ENCODE measurements around the gene PHACTR3.
"Not testable (repeated sequence)": the region's sequence is repeated elsewhere in the genome, so short reads cannot be mapped to it uniquely, and the experiment has no call there.

PHACTR3 gene

DNA sequence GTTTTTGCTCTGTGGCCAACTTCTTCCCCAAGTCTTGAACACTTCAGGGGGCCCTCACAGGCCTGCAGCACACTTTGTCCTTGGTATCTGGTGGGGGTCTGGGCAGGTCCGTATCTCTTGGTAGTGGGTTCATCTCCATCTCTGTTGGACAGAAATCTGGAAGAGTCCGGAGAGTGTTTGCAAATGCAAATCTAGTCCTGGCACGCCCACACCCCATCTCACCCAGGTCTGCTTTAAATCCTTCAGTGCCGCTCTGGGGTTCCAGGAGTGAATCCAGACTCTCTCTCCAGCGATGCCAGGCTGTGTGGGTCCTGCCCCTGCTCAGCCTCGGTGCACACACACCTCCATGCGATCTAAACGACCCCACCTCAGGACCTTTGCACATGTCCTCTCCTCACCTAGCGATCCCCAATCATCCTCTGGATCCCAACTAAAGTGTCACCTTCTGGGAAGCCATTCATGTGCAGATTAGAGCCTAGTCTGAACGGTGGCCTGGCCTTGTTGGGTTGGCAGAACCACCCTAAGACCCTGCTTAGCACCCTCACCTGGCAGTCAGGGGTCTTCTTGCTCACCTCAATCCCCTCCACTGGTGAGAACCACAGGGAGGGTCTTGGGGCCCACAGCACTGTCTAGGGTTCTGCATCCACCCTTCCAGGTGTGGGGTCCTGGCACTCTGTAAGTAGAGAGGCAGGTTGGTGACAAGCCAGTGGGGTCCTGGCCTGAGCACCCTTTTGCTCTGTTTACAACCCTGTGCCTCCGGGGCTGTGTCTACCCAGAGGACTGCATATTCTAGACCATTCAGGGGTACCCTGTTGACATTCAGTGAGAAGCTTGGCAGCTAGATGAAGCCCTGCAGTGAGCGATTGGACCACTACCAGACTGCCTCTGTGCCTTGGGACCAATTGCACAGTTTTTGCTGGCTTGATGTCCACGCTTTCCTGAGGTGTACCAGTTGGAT is 228.3 kb downstream of the PHACTR3 start:
- DNase-seq = no peak

DNA sequence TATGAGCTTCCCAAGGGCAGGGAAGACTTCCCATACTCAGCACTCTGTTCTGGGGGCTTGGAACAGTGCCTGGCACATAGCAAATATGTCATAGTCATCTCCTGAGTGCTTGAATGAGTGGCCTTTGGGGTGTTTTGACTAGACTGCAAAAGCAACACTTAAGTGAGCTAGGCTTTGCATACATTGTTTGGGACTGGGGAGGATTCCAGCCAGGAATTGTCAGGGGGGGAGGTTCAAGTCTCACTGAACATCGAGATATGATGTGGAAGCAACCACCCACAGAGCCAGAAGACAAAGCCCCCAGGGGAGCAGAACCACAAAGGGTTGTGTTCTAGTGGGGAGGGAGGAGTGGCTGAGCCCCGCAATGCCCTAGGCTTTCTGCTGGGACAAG is 230.7 kb downstream of the PHACTR3 start:
- DNase-seq = peak; percentile 47

DNA sequence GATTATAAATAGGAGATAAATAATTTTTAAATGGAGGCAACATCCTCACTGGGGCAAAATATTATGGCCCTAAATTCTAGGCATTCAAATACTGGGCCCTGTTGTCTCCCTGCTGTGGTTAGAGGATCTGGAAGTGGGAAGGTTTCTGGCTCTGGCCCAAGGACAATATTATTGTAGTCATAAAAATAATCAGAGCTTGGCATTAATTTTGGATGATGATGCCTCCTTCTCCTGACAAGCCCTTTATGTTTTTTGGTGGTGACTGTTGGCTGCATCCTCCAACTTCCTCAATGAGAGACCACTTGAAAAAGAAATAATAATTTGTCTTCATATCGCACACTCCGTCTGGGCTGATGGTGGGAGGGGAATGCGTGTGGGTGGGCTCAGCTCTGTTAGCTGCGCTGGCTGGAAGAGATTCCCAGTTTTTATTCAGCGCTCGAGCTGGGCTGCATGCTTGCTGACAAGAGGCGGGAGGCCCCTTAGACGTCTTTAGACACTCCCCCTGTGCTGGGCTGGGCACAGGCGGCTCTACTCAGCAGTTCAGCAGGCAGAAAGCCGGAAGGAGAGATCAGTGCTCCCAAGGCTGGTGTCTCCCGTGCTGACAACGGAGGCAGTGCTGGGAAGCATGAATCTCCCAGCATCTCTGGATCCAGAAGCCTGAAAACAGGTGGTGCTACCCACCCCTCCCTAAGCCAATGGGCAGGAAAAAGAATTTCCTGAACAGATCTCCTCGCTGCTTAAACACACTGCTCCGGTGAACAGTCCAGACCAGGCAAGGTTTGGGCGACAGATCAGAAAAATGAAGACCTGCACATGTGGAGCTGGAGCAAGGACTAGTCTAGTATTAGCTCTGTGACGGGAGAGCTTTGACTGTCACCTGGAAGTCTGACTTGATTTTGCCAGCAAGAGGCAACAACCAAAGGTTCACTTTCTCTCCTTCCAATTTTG is 231.4 kb downstream of the PHACTR3 start:
- DNase-seq = peak; percentile 88

DNA sequence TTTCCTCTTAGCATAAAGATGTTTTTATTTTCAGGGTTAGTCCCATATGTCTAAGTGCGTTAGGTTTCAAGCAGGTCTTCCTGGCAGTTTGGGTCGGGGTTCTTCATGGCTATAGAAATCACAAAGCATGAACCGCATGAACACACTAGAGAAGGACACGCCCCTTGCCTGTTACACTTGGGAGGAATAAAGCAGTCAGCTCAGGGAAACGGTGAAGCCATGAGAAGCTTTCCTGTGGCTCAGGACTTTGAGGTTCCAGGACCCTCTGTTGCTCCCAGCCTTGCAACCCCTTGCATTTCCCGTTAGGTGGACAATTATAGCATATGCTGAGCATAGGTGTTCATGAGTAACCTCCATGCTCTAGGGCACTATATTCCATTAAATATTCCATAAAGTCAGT is 232.4 kb downstream of the PHACTR3 start:
- DNase-seq = no peak

DNA sequence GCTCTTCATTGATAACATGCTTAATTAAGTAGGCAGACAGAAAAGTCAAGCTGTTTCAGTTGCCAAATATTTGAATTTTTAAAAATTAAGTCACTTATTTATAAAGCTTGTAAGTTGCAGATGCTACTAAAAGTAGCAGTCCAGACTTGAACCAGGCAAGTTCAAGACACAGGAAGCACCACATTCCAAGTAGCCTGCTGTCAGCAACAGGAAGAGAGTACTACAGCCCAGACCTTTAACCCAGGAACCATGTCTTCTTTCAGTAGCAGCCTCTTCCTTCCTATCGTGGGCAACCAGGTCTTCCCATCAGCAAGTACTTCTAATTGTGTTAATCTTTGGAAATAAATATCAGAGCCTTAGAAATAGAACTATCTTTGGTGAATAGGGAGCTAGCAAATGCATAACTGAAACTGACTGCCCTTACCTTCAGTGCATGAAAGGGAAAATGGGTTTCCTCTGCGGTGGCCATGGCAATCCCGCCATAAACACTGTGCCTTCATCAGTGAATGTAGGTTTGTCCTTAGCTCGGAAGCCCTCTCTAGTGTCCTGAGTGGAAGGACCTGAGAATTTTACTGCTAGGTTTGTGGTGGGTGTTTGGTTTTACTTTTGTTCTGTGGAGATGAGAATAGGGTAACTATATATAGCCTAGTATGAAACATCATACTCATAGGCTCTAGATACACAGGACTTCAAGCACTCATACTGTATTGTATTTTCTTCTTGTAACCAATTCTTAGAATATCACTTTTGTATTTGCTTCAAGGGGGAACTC is 233.5 kb downstream of the PHACTR3 start:
- DNase-seq = no peak

DNA sequence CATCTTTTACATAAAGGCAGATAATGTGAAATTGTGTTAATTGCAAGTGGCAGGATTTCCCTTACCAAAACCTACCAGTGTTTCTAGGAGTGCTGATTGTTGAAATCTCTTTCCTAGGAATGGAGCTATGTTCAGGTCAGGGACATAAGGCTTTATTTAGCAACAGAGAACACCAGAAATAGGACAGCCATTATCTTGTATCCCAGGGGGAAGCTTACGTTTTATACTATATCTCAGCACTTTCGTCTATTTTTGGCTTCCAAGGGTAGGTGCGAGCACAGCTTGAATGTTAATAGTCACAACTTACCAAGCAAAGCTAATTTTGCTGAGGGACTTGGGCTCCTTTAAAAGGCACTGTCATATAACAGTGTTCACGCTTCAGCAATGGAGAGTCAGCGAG is 235.1 kb downstream of the PHACTR3 start:
- DNase-seq = no peak

DNA sequence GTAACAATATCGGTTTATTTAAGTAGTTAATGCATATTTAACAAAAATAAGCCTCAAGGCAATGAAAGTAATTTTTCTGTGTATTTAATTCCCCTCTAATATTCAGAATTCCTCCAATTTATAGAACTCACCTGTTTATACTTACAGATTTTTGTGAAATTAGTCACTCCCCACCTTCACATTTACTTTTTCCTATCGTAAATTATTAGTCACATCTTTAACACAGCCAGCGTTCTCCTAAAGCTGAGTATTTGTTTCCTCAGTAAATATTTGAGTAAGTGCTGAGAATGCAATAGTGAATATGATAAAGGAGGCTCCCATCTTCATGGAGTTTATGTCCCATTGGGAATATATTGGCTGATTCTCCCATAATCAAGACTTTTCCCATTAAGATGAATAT is 241.1 kb downstream of the PHACTR3 start:
- no peak for DNase-seq

DNA sequence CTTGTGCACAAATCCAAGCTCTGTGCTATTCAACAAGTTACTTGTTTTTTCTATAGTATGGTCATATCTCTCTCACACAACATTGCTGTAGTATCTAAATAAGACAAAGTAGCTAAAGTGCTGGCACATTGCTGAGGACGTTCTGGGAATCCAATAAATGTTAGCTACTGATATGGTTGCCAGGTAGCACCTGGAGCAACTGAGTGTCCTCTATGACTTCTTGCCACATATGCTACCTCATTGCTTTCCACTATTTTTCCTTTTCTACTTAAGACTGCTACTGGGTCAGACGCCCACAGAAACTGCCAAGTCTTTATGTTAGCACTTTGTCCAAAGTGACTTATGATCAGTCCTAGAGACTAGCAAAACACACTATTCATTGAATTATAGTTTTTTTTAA is 243.8 kb downstream of the PHACTR3 start:
- DNase-seq = no peak

DNA sequence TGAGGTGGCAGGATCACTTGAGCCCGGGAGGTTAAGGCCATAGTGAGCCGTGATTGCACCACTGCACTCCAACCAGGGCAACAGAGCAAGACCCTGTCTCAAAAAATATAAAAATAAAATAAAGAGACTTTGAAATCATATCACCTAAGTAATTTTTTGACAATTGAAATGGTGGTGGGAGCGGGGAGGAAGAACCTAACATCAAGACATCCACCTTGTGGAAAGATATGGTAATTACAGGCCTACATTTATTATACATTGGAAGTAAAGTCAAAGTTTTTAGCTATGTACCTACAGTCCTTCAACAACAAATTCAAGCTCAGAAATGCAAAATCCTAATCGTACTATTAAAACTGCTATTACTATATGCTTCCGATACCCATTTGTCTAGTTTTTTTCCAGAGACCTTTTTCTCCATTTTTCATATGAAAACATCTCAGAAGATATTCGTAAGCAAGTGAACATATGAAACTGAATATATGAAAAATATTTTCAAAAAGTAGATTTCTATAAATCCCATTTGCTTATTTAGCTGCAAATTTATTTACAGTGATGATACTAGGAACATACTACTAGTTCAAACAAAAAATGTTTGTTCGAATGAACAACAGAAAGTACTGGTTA is 245.8 kb downstream of the PHACTR3 start:
- peak; percentile 76 for DNase-seq

DNA sequence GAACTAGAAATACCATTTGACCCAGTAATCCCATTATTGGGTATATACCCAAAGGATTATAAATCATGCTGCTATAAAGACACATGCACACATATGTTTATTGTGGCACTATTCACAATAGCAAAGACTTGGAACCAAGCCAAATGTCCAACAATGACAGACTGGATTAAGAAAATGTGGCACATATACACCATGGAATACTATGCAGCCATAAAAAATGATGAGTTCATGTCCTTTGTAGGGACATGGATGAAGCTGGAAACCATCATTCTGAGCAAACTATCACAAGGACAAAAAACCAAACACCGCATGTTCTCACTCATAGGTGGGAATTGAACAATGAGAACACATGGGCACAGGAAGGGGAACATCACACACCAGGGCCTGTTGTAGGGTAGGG is 252.2 kb downstream of the PHACTR3 start:
- not testable (repeated sequence) for DNase-seq

DNA sequence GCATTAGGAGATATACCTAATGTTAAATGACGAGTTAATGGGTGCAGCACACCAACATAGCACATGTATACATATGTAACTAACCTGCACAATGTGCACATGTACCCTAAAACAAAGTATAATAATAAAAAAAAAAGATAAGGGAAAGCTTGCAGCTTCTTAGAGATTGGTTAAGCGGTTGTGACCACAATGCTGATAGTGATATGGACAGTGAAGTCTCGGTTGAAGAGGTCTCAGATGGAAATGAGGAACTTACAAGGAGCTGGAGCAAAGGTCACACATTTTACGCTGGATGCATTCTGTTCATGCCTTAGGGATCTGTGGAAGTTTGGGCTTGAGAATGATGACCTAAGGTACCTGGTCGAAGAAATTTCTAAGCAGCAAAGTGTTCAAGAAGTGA is 252.6 kb downstream of the PHACTR3 start:
- not testable (repeated sequence) for DNase-seq

DNA sequence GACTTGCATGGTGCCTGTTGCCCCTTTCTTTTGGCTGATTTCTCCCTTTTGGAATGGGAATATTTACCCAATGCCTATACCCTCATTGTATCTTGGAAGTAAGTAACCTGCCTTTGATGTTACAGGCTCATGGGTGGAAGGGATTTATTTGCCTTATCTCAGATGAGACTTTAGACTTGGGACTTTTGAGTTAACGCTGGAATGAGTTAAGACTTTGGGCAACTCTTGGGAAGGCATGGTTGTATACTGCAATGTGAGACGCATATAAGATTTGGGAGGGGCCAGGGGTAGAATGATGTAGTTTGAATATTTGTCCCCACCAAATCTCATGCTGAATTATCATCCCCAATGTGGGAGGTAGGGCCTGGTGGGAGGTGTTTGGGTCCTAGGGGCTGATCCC is 253.6 kb downstream of the PHACTR3 start:
- no peak for DNase-seq

DNA sequence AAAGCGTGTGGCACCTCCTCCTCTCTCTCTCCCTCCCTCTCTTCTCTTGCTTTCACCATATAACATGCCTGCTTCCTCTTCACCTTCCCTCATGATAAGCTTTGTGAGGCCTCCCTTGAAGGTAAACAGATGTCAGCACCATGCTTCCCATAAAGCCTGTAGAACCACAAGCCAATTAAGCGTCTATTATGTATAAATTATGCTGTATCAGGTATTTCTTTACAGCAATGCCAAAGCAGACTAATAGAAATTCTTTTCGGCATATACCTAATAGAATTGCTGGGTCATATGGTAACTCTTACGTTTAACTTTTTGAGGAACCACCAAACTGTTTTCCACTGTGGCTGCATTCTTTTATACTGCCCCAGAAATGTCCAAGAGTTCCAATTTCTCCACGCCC is 254.1 kb downstream of the PHACTR3 start:
- DNase-seq = no peak

DNA sequence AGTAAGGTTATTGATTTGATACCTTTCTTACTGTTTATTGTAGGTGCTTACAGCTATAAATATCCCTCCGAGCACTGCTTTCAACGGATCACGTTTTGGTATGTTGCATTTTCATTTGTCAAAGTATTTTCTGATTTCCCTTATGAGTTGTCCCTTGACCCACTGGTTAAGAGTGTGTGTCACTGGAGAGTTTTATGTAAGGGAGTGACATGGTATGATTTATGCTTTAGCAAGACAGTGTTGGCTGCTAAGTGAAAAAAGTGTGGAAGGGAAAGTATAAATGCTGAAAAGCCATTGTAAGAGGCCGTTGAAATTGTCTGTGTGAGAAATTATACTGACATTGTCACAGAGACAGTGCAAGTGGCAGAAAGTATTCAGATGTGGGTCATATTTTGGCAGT is 257.1 kb downstream of the PHACTR3 start:
- DNase-seq = no peak

DNA sequence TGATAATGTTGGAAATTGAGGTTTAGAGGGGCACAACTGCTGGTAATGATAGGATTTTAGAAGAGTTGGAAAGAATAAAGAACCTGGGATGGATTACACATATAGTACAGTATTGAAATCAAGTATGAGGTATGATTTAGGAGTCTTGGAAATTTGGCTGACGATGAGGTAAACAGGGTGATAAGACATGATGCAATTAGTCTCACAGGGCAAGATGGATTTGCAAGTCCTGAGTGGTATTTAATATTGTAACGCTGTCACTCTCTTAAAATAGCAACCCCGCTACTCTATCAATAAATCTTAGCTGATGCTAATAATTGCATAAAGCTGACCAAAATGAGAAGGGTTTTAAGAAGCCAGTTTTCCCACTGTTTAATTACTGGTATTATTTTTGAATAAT is 258.7 kb downstream of the PHACTR3 start:
- no peak for DNase-seq

DNA sequence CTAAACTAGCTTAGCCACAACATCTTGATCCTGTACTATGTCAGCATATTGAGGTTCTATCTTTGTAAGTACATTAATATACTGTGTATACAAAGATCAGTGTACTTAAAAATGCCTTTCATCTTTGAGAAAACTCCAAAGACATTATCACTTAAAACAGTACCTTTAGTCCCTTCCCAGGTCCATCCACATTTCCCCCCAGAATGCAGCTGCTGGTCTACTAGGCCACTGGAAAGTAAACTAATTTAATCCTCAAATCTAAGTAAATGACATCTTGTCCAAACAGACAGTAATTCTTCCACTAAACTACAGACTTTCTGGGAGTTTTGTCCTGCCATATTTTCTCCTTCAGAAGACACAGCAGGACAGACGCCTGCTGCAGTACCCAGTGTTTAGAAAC is 260.4 kb downstream of the PHACTR3 start:
- DNase-seq = no peak

DNA sequence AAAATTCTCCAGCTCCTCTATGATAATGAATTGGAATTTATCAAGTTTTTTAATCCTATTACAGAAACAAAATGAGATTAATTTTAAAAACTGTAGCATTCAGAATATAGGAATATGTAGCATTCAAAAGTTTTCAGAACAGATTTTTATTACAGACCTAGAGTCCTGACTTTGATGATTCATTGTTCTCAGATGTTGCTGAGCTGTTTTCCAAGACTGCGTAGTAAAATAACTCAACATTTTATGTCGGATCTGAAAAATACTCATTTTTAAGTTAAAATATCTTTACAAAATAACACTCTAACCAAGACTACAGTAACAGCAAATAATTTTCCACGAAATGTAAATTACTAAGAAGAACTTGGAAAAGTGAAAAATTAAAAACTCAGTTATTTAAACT is 262.0 kb downstream of the PHACTR3 start:
- no peak for DNase-seq

DNA sequence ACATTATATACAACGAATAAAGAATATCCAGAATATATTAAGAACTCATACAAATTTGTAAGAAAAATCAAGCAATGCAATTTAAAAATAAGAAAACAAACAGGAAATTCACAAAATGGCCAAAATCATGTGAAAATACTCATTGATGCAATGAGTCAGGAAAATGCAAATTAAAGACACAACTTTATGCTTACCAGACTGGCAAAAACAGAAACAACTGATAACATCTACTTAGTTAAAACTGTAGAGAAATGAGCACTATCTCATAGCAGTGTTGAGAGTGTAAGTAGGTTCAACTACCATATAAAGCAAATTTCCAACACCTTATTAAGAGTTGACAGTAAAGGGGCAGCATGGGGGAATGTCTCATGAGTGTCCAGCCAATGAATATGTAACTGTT is 266.8 kb downstream of the PHACTR3 start:
- DNase-seq = no peak

DNA sequence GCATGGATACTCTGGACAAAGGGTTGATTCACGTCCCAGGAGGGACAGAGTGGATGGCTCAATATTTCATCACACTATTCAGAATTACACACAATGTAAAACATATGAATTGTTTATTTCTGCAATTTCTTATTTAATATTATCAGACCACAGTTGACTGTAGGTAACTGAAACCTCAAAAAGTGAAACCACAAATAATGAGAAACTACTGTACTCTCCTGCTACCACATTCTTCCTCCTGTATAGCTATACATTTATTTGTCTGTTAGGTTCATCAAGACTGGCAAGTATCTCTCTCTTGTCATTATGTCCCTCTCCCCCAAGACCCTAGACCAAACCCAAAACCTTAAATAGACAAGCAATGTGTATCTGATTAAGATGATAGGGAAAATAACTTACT is 269.1 kb downstream of the PHACTR3 start:
- no peak for DNase-seq

DNA sequence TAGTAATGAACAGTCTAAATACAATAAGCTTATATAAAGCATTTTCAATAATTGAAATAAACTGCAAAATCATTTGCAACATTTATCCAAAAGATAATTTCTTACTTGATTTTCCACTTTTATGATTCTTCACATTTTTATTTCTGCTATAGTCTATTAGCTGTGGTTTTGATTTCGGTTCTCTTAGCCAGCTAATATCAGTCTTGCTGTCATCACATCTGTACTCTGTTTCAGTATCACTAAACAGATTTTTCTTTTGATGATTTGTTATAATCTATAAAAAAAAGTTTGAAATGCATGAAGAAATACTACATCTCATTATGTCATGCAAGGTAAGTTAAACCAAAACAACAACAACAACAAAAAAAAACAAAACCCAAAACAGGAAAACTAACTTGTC is 275.9 kb downstream of the PHACTR3 start:
- no peak for DNase-seq

DNA sequence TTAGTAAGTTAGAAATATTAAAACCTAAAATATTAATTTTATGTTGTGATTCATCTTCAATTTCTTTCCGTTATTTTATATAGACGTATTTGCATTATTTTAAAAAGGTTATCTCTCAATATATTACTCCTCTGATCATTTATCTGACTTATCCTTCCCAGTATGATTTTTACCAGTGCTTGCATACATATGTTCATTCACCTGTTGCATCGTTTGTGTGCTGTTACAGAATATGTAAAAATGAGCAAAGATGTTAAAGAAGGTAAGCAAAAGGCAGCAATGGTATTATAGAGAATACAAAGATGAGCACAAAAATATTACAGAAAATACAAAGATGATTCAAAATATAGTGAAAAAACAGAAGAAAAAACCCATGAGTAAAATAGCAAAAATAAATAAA is 280.2 kb downstream of the PHACTR3 start:
- DNase-seq = no peak

DNA sequence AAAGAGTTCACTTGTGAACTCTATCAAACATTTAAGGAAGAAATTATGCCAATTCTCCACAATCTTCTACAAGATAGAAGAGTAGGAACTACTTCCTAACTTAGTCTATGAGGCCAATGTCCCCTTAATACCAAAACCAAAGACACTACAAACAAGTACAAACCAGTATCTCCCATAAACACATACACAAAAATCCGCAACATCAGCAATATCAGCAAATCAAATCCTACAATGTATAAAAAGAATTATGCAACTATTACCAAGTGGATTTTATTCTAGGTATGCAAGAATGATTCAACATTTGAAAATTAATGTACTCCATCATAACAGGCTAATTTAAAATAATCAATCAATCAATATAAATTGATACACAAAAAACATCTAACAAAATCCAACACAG is 283.7 kb downstream of the PHACTR3 start:
- DNase-seq = no peak

DNA sequence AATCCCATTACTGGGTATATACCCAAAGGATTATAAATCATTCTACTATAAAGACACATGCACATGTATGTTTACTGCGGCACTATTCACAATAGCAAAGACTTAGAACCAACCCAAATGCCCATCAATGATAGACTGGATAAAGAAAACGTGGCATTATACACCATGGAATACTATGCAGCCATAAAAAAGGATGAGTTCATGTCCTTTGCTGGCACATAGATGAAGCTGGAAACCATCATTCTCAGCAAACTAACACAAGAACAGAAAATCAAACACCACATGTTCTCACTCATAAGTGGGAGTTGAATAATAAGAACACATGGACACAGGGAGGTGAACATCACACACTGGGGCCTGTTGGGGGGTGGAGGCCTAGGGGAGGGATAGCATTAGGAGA is 285.7 kb downstream of the PHACTR3 start:
- not testable (repeated sequence) for DNase-seq
